Prostate gland (tissue), 2 donors: ENCODE results near the gene PTPRM.

Experiments used
- CTCF ChIP-seq, 4 experiments: fragments of 200-600 bp in 2 of 4; fragments of 450-650 bp in 2 of 4; sonication (generic) in 2 of 4; IDR thresholded peaks; 1 replicate in 3 of 4; 2 replicates in 1 of 4; pipeline ENCODE4 v1.5.1; 2016 to 2019; ENCODE audit warnings: antibody characterized with exemption in 4 of 4, mild to moderate bottlenecking in 2 of 4, moderate library complexity in 2 of 4
- POLR2A ChIP-seq: fragments of 450-650 bp; IDR thresholded peaks from one replicate; pipeline ENCODE4 v1.6.1; 2016; ENCODE audit warnings: antibody characterized with exemption, mild to moderate bottlenecking
- POLR2AphosphoS5 ChIP-seq: sonication (generic); formaldehyde crosslinking; IDR thresholded peaks from one replicate; pipeline ENCODE4 v1.6.1; 2017; ENCODE audit warnings: antibody characterized with exemption

- TF ChIP-seq POLR2A (no peak), CTCF (IDR thresholded peaks at IDR 0.05) (no peak), POLR2AphosphoS5 (no peak)
Observed at GRCh38 chr18:7661207-7661606, 94.1 kb downstream of the PTPRM start.
